ENCODE results near the gene USP14. TPM values are rescaled to one million over a fixed set of nuclear protein-coding genes. Genes with fewer than 3 reads are reported as not detected.

The USP14 gene
- total and polyA plus RNA-seq, 2 of the 8 experiments (the other 6 are each of a cell fraction or from before 2014, with no cell fraction given): 14.8 to 91.1 TPM

- TF ChIP-seq, protein P1, sequence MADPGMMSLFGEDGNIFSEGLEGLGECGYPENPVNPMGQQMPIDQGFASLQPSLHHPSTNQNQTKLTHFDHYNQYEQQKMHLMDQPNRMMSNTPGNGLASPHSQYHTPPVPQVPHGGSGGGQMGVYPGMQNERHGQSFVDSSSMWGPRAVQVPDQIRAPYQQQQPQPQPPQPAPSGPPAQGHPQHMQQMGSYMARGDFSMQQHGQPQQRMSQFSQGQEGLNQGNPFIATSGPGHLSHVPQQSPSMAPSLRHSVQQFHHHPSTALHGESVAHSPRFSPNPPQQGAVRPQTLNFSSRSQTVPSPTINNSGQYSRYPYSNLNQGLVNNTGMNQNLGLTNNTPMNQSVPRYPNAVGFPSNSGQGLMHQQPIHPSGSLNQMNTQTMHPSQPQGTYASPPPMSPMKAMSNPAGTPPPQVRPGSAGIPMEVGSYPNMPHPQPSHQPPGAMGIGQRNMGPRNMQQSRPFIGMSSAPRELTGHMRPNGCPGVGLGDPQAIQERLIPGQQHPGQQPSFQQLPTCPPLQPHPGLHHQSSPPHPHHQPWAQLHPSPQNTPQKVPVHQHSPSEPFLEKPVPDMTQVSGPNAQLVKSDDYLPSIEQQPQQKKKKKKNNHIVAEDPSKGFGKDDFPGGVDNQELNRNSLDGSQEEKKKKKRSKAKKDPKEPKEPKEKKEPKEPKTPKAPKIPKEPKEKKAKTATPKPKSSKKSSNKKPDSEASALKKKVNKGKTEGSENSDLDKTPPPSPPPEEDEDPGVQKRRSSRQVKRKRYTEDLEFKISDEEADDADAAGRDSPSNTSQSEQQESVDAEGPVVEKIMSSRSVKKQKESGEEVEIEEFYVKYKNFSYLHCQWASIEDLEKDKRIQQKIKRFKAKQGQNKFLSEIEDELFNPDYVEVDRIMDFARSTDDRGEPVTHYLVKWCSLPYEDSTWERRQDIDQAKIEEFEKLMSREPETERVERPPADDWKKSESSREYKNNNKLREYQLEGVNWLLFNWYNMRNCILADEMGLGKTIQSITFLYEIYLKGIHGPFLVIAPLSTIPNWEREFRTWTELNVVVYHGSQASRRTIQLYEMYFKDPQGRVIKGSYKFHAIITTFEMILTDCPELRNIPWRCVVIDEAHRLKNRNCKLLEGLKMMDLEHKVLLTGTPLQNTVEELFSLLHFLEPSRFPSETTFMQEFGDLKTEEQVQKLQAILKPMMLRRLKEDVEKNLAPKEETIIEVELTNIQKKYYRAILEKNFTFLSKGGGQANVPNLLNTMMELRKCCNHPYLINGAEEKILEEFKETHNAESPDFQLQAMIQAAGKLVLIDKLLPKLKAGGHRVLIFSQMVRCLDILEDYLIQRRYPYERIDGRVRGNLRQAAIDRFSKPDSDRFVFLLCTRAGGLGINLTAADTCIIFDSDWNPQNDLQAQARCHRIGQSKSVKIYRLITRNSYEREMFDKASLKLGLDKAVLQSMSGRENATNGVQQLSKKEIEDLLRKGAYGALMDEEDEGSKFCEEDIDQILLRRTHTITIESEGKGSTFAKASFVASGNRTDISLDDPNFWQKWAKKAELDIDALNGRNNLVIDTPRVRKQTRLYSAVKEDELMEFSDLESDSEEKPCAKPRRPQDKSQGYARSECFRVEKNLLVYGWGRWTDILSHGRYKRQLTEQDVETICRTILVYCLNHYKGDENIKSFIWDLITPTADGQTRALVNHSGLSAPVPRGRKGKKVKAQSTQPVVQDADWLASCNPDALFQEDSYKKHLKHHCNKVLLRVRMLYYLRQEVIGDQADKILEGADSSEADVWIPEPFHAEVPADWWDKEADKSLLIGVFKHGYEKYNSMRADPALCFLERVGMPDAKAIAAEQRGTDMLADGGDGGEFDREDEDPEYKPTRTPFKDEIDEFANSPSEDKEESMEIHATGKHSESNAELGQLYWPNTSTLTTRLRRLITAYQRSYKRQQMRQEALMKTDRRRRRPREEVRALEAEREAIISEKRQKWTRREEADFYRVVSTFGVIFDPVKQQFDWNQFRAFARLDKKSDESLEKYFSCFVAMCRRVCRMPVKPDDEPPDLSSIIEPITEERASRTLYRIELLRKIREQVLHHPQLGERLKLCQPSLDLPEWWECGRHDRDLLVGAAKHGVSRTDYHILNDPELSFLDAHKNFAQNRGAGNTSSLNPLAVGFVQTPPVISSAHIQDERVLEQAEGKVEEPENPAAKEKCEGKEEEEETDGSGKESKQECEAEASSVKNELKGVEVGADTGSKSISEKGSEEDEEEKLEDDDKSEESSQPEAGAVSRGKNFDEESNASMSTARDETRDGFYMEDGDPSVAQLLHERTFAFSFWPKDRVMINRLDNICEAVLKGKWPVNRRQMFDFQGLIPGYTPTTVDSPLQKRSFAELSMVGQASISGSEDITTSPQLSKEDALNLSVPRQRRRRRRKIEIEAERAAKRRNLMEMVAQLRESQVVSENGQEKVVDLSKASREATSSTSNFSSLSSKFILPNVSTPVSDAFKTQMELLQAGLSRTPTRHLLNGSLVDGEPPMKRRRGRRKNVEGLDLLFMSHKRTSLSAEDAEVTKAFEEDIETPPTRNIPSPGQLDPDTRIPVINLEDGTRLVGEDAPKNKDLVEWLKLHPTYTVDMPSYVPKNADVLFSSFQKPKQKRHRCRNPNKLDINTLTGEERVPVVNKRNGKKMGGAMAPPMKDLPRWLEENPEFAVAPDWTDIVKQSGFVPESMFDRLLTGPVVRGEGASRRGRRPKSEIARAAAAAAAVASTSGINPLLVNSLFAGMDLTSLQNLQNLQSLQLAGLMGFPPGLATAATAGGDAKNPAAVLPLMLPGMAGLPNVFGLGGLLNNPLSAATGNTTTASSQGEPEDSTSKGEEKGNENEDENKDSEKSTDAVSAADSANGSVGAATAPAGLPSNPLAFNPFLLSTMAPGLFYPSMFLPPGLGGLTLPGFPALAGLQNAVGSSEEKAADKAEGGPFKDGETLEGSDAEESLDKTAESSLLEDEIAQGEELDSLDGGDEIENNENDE (IDR thresholded peaks at IDR 0.05; ENCODE audit: insufficient replicate concordance, low read length): no peak
- TF ChIP-seq SAP30 (IDR thresholded peaks at IDR 0.05; ENCODE audit: insufficient read depth, insufficient replicate concordance, low read length): no peak
- no peak for TF ChIP-seq POLR2AphosphoS5 (IDR thresholded peaks at IDR 0.05; ENCODE audit: low read depth, low read length)
- TF ChIP-seq YY1 (IDR thresholded peaks at IDR 0.05; ENCODE audit: low read depth, low read length): no peak
Observed at GRCh38 chr18:191725-192124, 33.4 kb downstream of the USP14 start (continued).
